Lower leg skin (tissue), 4 donors: ENCODE results near the gene TAGLN3. TPM values are rescaled to one million over a fixed set of nuclear protein-coding genes. Genes with fewer than 3 reads are reported as not detected.

Experiments
- DNase-seq, 2 donors: peaks; one replicate each; pipeline ENCODE4 v3.0.0-alpha.2; 2019; ENCODE audit warnings: low spot score in 2 of 2
- H3K4me3 ChIP-seq: fragments of 200-600 bp; sonication (generic); 2 replicates; pipeline ENCODE4 v1.5.1; 2017; ENCODE audit warnings: mild to moderate bottlenecking, low read depth; ENCODE audit not compliant: poor library complexity, severe bottlenecking
- CTCF ChIP-seq, 3 donors: fragments of 450-650 bp; IDR thresholded peaks; one replicate each; pipeline ENCODE4 v1.5.1; 2016; ENCODE audit warnings: antibody characterized with exemption in 3 of 3, mild to moderate bottlenecking in 3 of 3, moderate library complexity in 2 of 3
- POLR2A ChIP-seq, 2 donors: fragments of 450-650 bp; IDR thresholded peaks; one replicate each; pipeline ENCODE4 v1.6.1; 2016 to 2017; ENCODE audit warnings: antibody characterized with exemption in 2 of 2, mild to moderate bottlenecking in 1 of 2, moderate library complexity in 1 of 2
- WGBS, 2 donors: methylation state at CpG; one replicate each; pipeline ENCODE4 v1.1.5; 2018; 5-methylcytosine and 5-hydroxymethylcytosine counted together
- intact Hi-C: fragments of 100-400 bp; cut with DNase I; formaldehyde crosslinking; loops from one replicate; pipeline ENCODE4 v1.15.0; 2023; ENCODE audit warnings: low total_unique reads
- total RNA-seq, 4 donors: library from RNA; depleted of rRNA; stranded (reverse); fragments of >200 nt; gene quantifications; one replicate each; pipeline ENCODE4 v1.1.0, GENCODE V29; 2016

TAGLN3 gene
- total RNA-seq, 4 donors from 2014 or later, result 0.37 to 0.68 TPM; not detected in 2

- no peak overlapping the region for H3K4me3 ChIP-seq
- 74 to 75% methylated on average over 6 of the region's 6 CpGs for WGBS, 2 donors
- no peak for DNase-seq
- intact Hi-C loops, result no loop called here
- TF ChIP-seq POLR2A (IDR thresholded peaks at IDR 0.05) (no peak), CTCF (IDR thresholded peaks at IDR 0.05) (no peak)
These were observed 57.8 kb downstream of the TAGLN3 start for GRCh38 chr3:112056451-112056929.

GRCh38 chr3:112059497-112059896, 60.8 kb downstream of the TAGLN3 start:
- no peak for DNase-seq
- no peak overlapping the region for H3K4me3 ChIP-seq
- WGBS, 2 donors, result 67 to 71% methylated on average over 1 of the region's 1 CpG
- no peak for TF ChIP-seq POLR2A (IDR thresholded peaks at IDR 0.05)
- no peak for TF ChIP-seq CTCF (IDR thresholded peaks at IDR 0.05)
- intact Hi-C loops, result no loop called here

- no peak for TF ChIP-seq POLR2A (IDR thresholded peaks at IDR 0.05)
- TF ChIP-seq CTCF (IDR thresholded peaks at IDR 0.05), result no peak
- WGBS, 2 donors, result 56 to 57% methylated on average over 3 of the region's 3 CpGs
- intact Hi-C loops, result no loop called here
- H3K4me3 ChIP-seq, result no peak overlapping the region
- DNase-seq, result no peak
These were observed 62.4 kb downstream of the TAGLN3 start for GRCh38 chr3:112061152-112061551.

Other genes starting within 250 kb of the TAGLN3 start
- 10 to 100 TPM; 23.5 to 81.5 (median 26.2) TPM for gene PHLDB2, start 139.7 kb upstream of the TAGLN3 start, total RNA-seq
- gene ABHD10, start 19.9 kb upstream of the TAGLN3 start, total RNA-seq, result 10 to 100 TPM; 13.2 to 21.7 (median 16.8) TPM
- gene TMPRSS7, start 35.8 kb downstream of the TAGLN3 start, total RNA-seq, result under 1 TPM in 3 of 4 donors, not detected in 1; 0.23 to 0.34 (median 0.29) TPM
- 100 to 1,000 TPM in 1 of 4 donors, 10 to 100 TPM in 3; 57.8 to 118 (median 86.4) TPM for gene C3orf52, start 87.5 kb downstream of the TAGLN3 start, total RNA-seq
- gene GCSAM, start 134.3 kb downstream of the TAGLN3 start, total RNA-seq, result 1 to 10 TPM in 1 of 4 donors, under 1 TPM in 2, not detected in 1; 0.52 to 1.8 (median 0.91) TPM